ENCODE data around the gene THSD4. TPM values are rescaled to one million over a fixed set of nuclear protein-coding genes. Genes with fewer than 3 reads are reported as not detected.

THSD4 gene
- total RNA-seq, 1 experiment from 2014 or later, result 1.2 TPM

GRCh38 chr15:71329497-71330260, 214.4 kb downstream of the THSD4 start:
- DNase-seq (ENCODE audit: low spot score), result peak; percentile 48

GRCh38 chr15:71330638-71331162, 215.4 kb downstream of the THSD4 start:
- DNase-seq (ENCODE audit: low spot score), result no peak

GRCh38 chr15:71331173-71331572, 215.9 kb downstream of the THSD4 start:
- no peak for DNase-seq (ENCODE audit: low spot score)

- DNase-seq (ENCODE audit: low spot score), result peak; percentile 20
Measured at GRCh38 chr15:71332431-71333004, 217.2 kb downstream of the THSD4 start.

GRCh38 chr15:71333136-71333700, 217.9 kb downstream of the THSD4 start:
- DNase-seq (ENCODE audit: low spot score), result no peak

- no peak for DNase-seq (ENCODE audit: low spot score)
Measured at GRCh38 chr15:71333839-71334238, 218.6 kb downstream of the THSD4 start.

- DNase-seq (ENCODE audit: low spot score), result no peak
Measured at GRCh38 chr15:71334434-71334833, 219.2 kb downstream of the THSD4 start.

GRCh38 chr15:71334873-71335272, 219.6 kb downstream of the THSD4 start:
- DNase-seq (ENCODE audit: low spot score), result no peak

- DNase-seq (ENCODE audit: low spot score), result no peak
Measured at GRCh38 chr15:71335591-71335990, 220.3 kb downstream of the THSD4 start.

GRCh38 chr15:71336671-71337070, 221.4 kb downstream of the THSD4 start:
- no peak for DNase-seq (ENCODE audit: low spot score)

GRCh38 chr15:71337197-71337845, 222.1 kb downstream of the THSD4 start:
- DNase-seq (ENCODE audit: low spot score), result no peak

- no peak for DNase-seq (ENCODE audit: low spot score)
Measured at GRCh38 chr15:71338265-71338664, 223.0 kb downstream of the THSD4 start.

GRCh38 chr15:71338827-71339542, 223.7 kb downstream of the THSD4 start:
- DNase-seq (ENCODE audit: low spot score), result no peak

- DNase-seq (ENCODE audit: low spot score), result no peak
Measured at GRCh38 chr15:71341811-71342550, 226.7 kb downstream of the THSD4 start.

- DNase-seq (ENCODE audit: low spot score), result no peak
Measured at GRCh38 chr15:71342658-71343057, 227.4 kb downstream of the THSD4 start.

GRCh38 chr15:71344316-71344715, 229.0 kb downstream of the THSD4 start:
- no peak for DNase-seq (ENCODE audit: low spot score)

- no peak for DNase-seq (ENCODE audit: low spot score)
Measured at GRCh38 chr15:71345186-71345585, 229.9 kb downstream of the THSD4 start.

- DNase-seq (ENCODE audit: low spot score), result no peak
Measured at GRCh38 chr15:71346464-71346863, 231.2 kb downstream of the THSD4 start.

- DNase-seq (ENCODE audit: low spot score), result no peak
Measured at GRCh38 chr15:71348597-71348996, 233.3 kb downstream of the THSD4 start.

- DNase-seq (ENCODE audit: low spot score), result no peak
Measured at GRCh38 chr15:71349336-71349735, 234.1 kb downstream of the THSD4 start.

Data from H4 (cell line).